Activated CD8-positive, alpha-beta T cell treated with anti-CD3 and anti-CD28 coated beads for 36 hours (primary cell): Measurements from ENCODE around the gene ZNF366. TPM values are rescaled to one million over a fixed set of nuclear protein-coding genes. Genes with fewer than 3 reads are reported as not detected.

Experiments
- ATAC-seq: fragments of 200-7000 bp; cut with Tn5 transposase; one replicate; pipeline ENCODE4 v1.10.0; 2021; ENCODE audit warnings: mild to moderate bottlenecking, moderate library complexity
- CTCF ChIA-PET: fragments of 350-600 bp; sonication (Branson Sonifier 250); formaldehyde crosslinking; loops from one replicate; lab custom pipeline; 2021; ENCODE audit warnings: antibody characterized with exemption; lab: Charles Lee
- POLR2A ChIA-PET: fragments of 350-600 bp; sonication (Branson Sonifier 250); formaldehyde crosslinking; loops from one replicate; lab custom pipeline; 2021; ENCODE audit warnings: antibody characterized with exemption; lab: Charles Lee
- DNase-seq: peaks from one replicate; pipeline ENCODE4 v3.0.0-alpha.2; 2020
- H3K27ac Mint-ChIP-seq: one replicate; pipeline ENCODE4 v1.8.0; 2021; ENCODE audit warnings: mild to moderate bottlenecking, mixed read lengths
- H3K27me3 Mint-ChIP-seq: one replicate; pipeline ENCODE4 v1.8.0; 2021; ENCODE audit warnings: mixed read lengths
- H3K36me3 Mint-ChIP-seq: one replicate; pipeline ENCODE4 v1.8.0; 2021; ENCODE audit warnings: low read depth, mixed read lengths
- H3K4me1 Mint-ChIP-seq: one replicate; pipeline ENCODE4 v1.8.0; 2021; ENCODE audit warnings: low read depth, mixed read lengths
- H3K4me3 Mint-ChIP-seq: one replicate; pipeline ENCODE4 v1.8.0; 2021; ENCODE audit warnings: mild to moderate bottlenecking, moderate library complexity, mixed read lengths
- H3K9me3 Mint-ChIP-seq: one replicate; pipeline ENCODE4 v1.8.0; 2021; ENCODE audit warnings: mixed read lengths
- intact Hi-C: fragments of 100-400 bp; cut with micrococcal nuclease; formaldehyde crosslinking; loops from one replicate; pipeline ENCODE4 v1.10.0; 2022
- total RNA-seq, 2 experiments: library from RNA; stranded (reverse); gene quantifications; one replicate each; pipeline ENCODE4 v1.2.3, GENCODE V29; 2021
- TF ChIP-seq, protein P1 (sequence below): fragments of 200-600 bp; IDR thresholded peaks from one replicate; pipeline ENCODE4 v1.8.0; 2022; ENCODE audit warnings: antibody characterized with exemption, mild to moderate bottlenecking

Gene ZNF366
- total RNA-seq, 2 experiments from 2014 or later: not detected

- ChIA-PET CTCF (no interaction called here), POLR2A (no interaction called here)
- Mint-ChIP-seq H3K4me1 (no peaks in the 10 kb centered on the region), H3K4me3 (no peak overlapping the region), H3K9me3 (no peaks in the 10 kb centered on the region), H3K27me3 (peaks cover 13% of the 10 kb centered on the region), H3K36me3 (no peaks in the 10 kb centered on the region), H3K27ac (no peak overlapping the region)
- DNase-seq (no peak), ATAC-seq (no peak)
- intact Hi-C loops: no loop called here
- TF ChIP-seq, protein P1, sequence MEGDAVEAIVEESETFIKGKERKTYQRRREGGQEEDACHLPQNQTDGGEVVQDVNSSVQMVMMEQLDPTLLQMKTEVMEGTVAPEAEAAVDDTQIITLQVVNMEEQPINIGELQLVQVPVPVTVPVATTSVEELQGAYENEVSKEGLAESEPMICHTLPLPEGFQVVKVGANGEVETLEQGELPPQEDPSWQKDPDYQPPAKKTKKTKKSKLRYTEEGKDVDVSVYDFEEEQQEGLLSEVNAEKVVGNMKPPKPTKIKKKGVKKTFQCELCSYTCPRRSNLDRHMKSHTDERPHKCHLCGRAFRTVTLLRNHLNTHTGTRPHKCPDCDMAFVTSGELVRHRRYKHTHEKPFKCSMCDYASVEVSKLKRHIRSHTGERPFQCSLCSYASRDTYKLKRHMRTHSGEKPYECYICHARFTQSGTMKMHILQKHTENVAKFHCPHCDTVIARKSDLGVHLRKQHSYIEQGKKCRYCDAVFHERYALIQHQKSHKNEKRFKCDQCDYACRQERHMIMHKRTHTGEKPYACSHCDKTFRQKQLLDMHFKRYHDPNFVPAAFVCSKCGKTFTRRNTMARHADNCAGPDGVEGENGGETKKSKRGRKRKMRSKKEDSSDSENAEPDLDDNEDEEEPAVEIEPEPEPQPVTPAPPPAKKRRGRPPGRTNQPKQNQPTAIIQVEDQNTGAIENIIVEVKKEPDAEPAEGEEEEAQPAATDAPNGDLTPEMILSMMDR: no peak
Observed at GRCh38 chr5:72438141-72438540, 69.1 kb downstream of the ZNF366 start.

DNA sequence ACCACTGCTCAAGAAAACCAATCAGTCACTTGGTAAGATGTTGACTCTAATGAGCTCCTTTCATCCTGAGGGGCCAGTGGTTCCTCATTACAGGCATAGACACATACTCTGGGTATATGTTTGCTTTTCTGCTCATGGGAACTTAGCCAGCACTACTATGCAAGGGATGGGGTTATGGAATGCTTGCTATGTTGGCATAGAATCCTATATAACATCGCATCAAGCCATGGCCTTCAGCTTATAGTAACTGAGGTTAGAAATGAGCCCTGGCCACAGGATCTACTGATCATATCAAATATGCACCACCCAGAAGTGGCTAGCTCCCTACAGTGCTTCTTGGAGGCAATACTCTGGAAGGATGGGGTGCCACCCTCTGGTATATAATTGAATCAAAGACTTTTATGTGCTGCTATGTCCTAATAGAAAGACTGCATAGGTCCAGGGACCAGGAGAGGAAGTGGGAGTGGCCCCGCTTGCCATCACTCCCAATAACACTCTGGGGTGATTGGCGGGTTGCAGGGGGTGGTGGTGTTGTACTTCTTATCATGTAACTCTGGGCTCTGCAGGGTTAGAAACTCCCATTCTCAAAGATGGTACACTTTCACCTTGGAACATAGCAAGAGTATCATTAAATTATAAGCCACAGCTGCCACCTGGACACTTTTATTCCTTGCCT lies 70.3 kb downstream of the ZNF366 start:
- Mint-ChIP-seq H3K27ac (no peak overlapping the region), H3K36me3 (no peaks in the 10 kb centered on the region), H3K4me1 (no peaks in the 10 kb centered on the region), H3K27me3 (peaks cover 13% of the 10 kb centered on the region), H3K9me3 (no peaks in the 10 kb centered on the region), H3K4me3 (no peak overlapping the region)
- DNase-seq (no peak), ATAC-seq (no peak)
- TF ChIP-seq, protein P1: no peak
- ChIA-PET POLR2A (no interaction called here), CTCF (no interaction called here)
- intact Hi-C loops: no loop called here

DNA sequence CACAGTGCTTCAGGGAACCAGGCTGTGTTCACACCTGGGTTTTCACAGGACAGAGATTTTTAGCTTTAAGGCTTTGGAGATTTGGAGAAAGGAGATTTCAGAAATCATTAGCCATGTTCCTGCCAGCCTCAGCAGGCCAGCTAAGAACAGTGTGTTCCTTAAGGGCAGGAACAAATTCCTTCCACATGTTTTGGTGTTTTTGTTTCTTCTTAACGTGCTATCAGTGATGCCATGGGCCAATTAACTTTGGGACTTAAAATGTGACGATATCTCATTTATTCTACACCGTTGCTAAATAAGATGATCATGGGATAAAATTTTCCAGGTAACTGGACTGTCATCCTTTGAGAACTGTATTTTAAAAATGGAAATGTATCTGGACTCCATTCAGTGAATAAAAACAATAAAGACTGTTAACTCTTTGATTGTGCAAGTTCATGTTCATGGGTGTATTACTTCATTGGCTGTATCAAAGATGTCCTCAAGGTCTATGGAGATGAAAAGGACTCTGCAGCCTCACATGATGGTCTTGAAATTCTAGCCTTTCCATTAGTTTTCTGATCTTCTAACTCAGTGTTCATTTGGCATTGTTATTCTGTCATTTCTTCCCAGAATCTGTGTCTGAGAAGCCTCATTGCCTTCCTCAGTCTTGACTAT lies 72.3 kb downstream of the ZNF366 start:
- Mint-ChIP-seq H3K4me3 (no peak overlapping the region), H3K36me3 (no peaks in the 10 kb centered on the region), H3K27ac (no peak overlapping the region), H3K4me1 (no peaks in the 10 kb centered on the region), H3K27me3 (peaks cover 17% of the 10 kb centered on the region), H3K9me3 (no peaks in the 10 kb centered on the region)
- POLR2A ChIA-PET: no interaction called here
- ATAC-seq: no peak
- no peak for DNase-seq
- intact Hi-C loops: no loop called here
- CTCF ChIA-PET: no interaction called here
- TF ChIP-seq, protein P1: no peak

GRCh38 chr5:72434056-72434780 lies 73.0 kb downstream of the ZNF366 start:
- no peak overlapping the region for H3K4me3 Mint-ChIP-seq
- intact Hi-C loops: no loop called here
- ATAC-seq (no peak), DNase-seq (no peak)
- H3K27me3 Mint-ChIP-seq: peaks cover 17% of the 10 kb centered on the region
- H3K4me1 Mint-ChIP-seq: no peaks in the 10 kb centered on the region
- TF ChIP-seq, protein P1: no peak
- no peaks in the 10 kb centered on the region for H3K9me3 Mint-ChIP-seq
- H3K36me3 Mint-ChIP-seq: no peaks in the 10 kb centered on the region
- CTCF ChIA-PET: no interaction called here
- H3K27ac Mint-ChIP-seq: no peak overlapping the region
- POLR2A ChIA-PET: no interaction called here

GRCh38 chr5:72433522-72433921 lies 73.7 kb downstream of the ZNF366 start:
- POLR2A ChIA-PET: no interaction called here
- no peaks in the 10 kb centered on the region for H3K4me1 Mint-ChIP-seq
- no peaks in the 10 kb centered on the region for H3K36me3 Mint-ChIP-seq
- H3K9me3 Mint-ChIP-seq: no peaks in the 10 kb centered on the region
- CTCF ChIA-PET: no interaction called here
- peaks cover 17% of the 10 kb centered on the region for H3K27me3 Mint-ChIP-seq
- no peak overlapping the region for H3K27ac Mint-ChIP-seq
- intact Hi-C loops: no loop called here
- ATAC-seq: no peak
- no peak for DNase-seq
- TF ChIP-seq, protein P1: no peak
- H3K4me3 Mint-ChIP-seq: no peak overlapping the region
